NCI-H2196 (cell line): ENCODE measurements around the gene RHOH.

ENCODE experiments used
- DNase-seq: peaks from one replicate; lab custom pipeline; 2025; ENCODE audit not compliant: unreplicated experiment; lab: John Stamatoyannopoulos, UW

RHOH gene

GRCh38 chr4:40204507-40205258 is 7.9 kb downstream of the RHOH start:
- DNase-seq: no peak

- no peak for DNase-seq
These were observed 8.7 kb downstream of the RHOH start for GRCh38 chr4:40205259-40206198.

- no peak for DNase-seq
These were observed 9.6 kb downstream of the RHOH start for GRCh38 chr4:40206426-40206825.

GRCh38 chr4:40209401-40209800 is 12.6 kb downstream of the RHOH start:
- DNase-seq: no peak

- DNase-seq: no peak
These were observed 13.9 kb downstream of the RHOH start for GRCh38 chr4:40210776-40211175.

GRCh38 chr4:40211224-40212185 is 14.7 kb downstream of the RHOH start:
- no peak for DNase-seq

- DNase-seq: no peak
These were observed 16.1 kb downstream of the RHOH start for GRCh38 chr4:40212674-40213527.

GRCh38 chr4:40214038-40214437 is 17.2 kb downstream of the RHOH start:
- no peak for DNase-seq

GRCh38 chr4:40214661-40215418 is 18.0 kb downstream of the RHOH start:
- no peak for DNase-seq

- no peak for DNase-seq
These were observed 20.0 kb downstream of the RHOH start for GRCh38 chr4:40216622-40217366.

- no peak for DNase-seq
These were observed 24.9 kb downstream of the RHOH start for GRCh38 chr4:40221744-40222143.

GRCh38 chr4:40223343-40223742 is 26.5 kb downstream of the RHOH start:
- DNase-seq: no peak

- no peak for DNase-seq
These were observed 27.6 kb downstream of the RHOH start for GRCh38 chr4:40224432-40224831.

- no peak for DNase-seq
These were observed 28.7 kb downstream of the RHOH start for GRCh38 chr4:40225497-40225896.

- DNase-seq: no peak
These were observed 30.5 kb downstream of the RHOH start for GRCh38 chr4:40227284-40227683.

GRCh38 chr4:40228497-40229365 is 31.9 kb downstream of the RHOH start:
- no peak for DNase-seq

GRCh38 chr4:40231316-40231863 is 34.6 kb downstream of the RHOH start:
- DNase-seq: no peak
